Smooth muscle cell (in vitro differentiated cells): ENCODE results near the gene FASTK. TPM values are rescaled to one million over a fixed set of nuclear protein-coding genes. Genes with fewer than 3 reads are reported as not detected.

ENCODE experiments used
- DNase-seq: peaks from one replicate; lab custom pipeline; 2025; ENCODE audit not compliant: unreplicated experiment; lab: John Stamatoyannopoulos, UW
- H2AFZ ChIP-seq: fragments of 200-600 bp; sonication (generic); 2 replicates; pipeline ENCODE4 v1.6.0; 2016; ENCODE audit warnings: antibody characterized with exemption, low read depth, mild to moderate bottlenecking
- H3F3A ChIP-seq: fragments of 200-600 bp; sonication (generic); 2 replicates; pipeline ENCODE4 v1.6.0; 2017; ENCODE audit warnings: antibody characterized with exemption, low read depth
- H3K27ac ChIP-seq: fragments of 200-600 bp; sonication (generic); 2 replicates; pipeline ENCODE4 v1.5.1; 2016; ENCODE audit warnings: low read depth, mild to moderate bottlenecking
- H3K27me3 ChIP-seq: fragments of 200-600 bp; sonication (generic); 2 replicates; pipeline ENCODE4 v1.6.1; 2016; ENCODE audit warnings: low read depth, mild to moderate bottlenecking
- H3K36me3 ChIP-seq: fragments of 200-600 bp; sonication (generic); 2 replicates; pipeline ENCODE4 v1.5.1; 2016; ENCODE audit warnings: low read depth
- H3K4me1 ChIP-seq: fragments of 200-600 bp; sonication (generic); 2 replicates; pipeline ENCODE4 v1.5.1; 2016; ENCODE audit warnings: low read depth
- H3K4me2 ChIP-seq: fragments of 200-600 bp; sonication (generic); 2 replicates; pipeline ENCODE4 v1.6.0; 2016; ENCODE audit warnings: mild to moderate bottlenecking
- H3K4me3 ChIP-seq: fragments of 200-600 bp; sonication (generic); 2 replicates; pipeline ENCODE4 v1.5.1; 2016; ENCODE audit warnings: mild to moderate bottlenecking
- H3K79me2 ChIP-seq: fragments of 200-600 bp; sonication (generic); 2 replicates; pipeline ENCODE4 v1.6.0; 2016; ENCODE audit warnings: low read depth, mild to moderate bottlenecking
- H3K9ac ChIP-seq: fragments of 200-600 bp; sonication (generic); 2 replicates; pipeline ENCODE4 v1.6.0; 2016; ENCODE audit warnings: low read depth
- H3K9me3 ChIP-seq: fragments of 200-600 bp; sonication (generic); replicated peaks from 2 replicates; pipeline ENCODE4 v1.5.1; 2016; ENCODE audit warnings: low read depth
- H4K20me1 ChIP-seq: fragments of 200-600 bp; sonication (generic); 2 replicates; pipeline ENCODE4 v1.6.0; 2016; ENCODE audit warnings: low read depth
- WGBS: methylation state at CpG from one replicate; pipeline ENCODE4 v1.1.7; 2016; ENCODE audit warnings: low lambda C conversion rate; 5-methylcytosine and 5-hydroxymethylcytosine counted together
- polyA plus RNA-seq: library from polyadenylated mRNA; unstranded; fragments of >200 nt; fragmentation: Nextera tagmentation; extraction: Ambion mirVana; gene quantifications from 2 replicates; pipeline ENCODE4 v1.2.1, GENCODE V29; 2016
- total RNA-seq: library from RNA; depleted of rRNA; stranded (reverse); fragments of >200 nt; gene quantifications from 2 replicates; pipeline ENCODE4 v1.2.3, GENCODE V29; 2014
- TF ChIP-seq, protein P1 (sequence below): fragments of 200-600 bp; sonication (generic); IDR thresholded peaks from 2 replicates; pipeline ENCODE4 v1.5.1; 2017; ENCODE audit warnings: borderline replicate concordance, mild to moderate bottlenecking, antibody characterized with exemption; ENCODE audit not compliant: insufficient read depth, poor library complexity, severe bottlenecking

The FASTK gene
- total and polyA plus RNA-seq, 2 experiments from 2014 or later: 100 to 177 TPM

DNA sequence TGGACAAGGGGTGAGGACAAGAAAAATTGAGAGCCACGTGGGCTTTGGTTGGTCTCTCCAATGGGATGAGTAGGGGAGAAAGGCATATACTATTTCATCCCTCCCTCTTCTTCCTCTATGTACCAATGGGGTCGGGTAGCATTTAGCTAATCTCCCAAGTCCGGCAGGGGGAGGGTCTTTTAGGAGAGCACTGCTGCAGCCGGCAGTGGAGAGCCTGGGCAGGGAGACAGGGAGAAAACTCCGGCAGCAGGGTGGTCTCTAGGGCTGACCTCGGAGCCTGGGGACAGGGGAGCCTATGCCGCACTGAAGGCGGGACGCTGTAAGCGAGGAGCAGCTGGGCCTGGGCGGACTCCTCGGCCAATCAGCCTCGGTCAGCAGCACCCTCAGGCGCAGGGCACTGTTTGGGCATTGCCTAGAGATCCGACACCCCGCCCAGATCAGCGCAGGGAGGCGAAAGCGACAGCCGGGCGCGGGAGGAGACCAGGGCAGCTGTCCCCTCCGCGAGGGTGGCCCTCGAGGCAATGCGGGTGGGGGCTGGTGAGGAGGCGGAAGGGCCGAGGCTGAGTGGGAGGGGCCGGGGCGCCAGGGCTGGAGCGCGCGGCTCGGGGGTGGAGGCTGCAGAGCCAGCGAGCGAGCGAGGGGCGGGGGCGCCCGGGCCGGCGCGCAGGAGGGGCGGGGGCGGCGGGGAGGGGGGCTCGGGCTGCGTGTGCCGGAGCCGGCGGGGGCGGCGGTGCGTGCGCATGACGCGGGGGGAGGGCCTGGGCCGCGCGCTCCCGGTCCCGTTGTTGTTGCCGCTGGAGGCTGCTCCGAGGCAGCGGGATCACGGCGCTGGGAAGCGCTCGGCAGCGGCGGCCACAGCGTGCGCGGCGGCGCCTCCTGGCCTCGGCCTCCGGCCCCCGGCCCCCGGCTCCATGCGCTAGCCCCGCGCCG lies 5.3 kb upstream of the FASTK start, which contains the start of gene AGAP3:
Gene AGAP3 (plus strand): TSS at position 785 of the 930 bp plus-strand sequence. CDS start 267 bp downstream, outside the sequence.
- Histone ChIP-seq H3K4me3 (peak within 1 kb of the TSS; percentile 61), H3K79me2 (peaks cover 52% of the 10 kb centered on the region), H3K4me2 (peak within 1 kb of the TSS; percentile 95), H3K9me3 (no peaks in the 10 kb centered on the region), H3K27ac (peak within 1 kb of the TSS; percentile 93), H2AFZ (peak within 1 kb of the TSS; percentile 84), H4K20me1 (peaks cover 41% of the 10 kb centered on the region), H3K9ac (peak within 1 kb of the TSS; percentile 84), H3F3A (peaks cover 30% of the 10 kb centered on the region), H3K4me1 (peaks cover 45% of the 10 kb centered on the region), H3K36me3 (no peaks in the 10 kb centered on the region), H3K27me3 (no peaks in the 10 kb centered on the region)
- WGBS: 2% methylated on average over 23 of the region's 84 CpGs
- peak; percentile 67 for DNase-seq
- TF ChIP-seq, protein P1, sequence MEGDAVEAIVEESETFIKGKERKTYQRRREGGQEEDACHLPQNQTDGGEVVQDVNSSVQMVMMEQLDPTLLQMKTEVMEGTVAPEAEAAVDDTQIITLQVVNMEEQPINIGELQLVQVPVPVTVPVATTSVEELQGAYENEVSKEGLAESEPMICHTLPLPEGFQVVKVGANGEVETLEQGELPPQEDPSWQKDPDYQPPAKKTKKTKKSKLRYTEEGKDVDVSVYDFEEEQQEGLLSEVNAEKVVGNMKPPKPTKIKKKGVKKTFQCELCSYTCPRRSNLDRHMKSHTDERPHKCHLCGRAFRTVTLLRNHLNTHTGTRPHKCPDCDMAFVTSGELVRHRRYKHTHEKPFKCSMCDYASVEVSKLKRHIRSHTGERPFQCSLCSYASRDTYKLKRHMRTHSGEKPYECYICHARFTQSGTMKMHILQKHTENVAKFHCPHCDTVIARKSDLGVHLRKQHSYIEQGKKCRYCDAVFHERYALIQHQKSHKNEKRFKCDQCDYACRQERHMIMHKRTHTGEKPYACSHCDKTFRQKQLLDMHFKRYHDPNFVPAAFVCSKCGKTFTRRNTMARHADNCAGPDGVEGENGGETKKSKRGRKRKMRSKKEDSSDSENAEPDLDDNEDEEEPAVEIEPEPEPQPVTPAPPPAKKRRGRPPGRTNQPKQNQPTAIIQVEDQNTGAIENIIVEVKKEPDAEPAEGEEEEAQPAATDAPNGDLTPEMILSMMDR: no peak

DNA sequence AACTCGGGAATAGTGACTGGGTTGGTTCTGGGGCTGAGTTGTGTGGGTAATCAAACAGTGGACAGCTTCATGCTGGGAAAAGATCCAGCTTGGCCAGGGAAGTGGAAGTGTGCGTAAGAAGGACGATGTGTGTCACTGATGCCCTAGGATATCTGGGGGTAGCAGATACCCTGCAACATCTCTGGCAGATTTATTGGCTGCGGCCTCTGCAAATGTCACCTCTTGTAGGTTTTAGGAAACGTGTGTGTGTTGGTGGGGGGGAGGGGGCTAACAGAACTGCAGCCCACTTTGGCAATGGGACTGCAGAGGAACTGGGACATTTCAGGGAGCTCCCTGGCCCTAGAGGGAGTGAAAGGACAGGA lies 4.7 kb upstream of the FASTK start:
- peaks cover 47% of the 10 kb centered on the region for H3K79me2 ChIP-seq
- peaks cover 34% of the 10 kb centered on the region for H4K20me1 ChIP-seq
- no peak for DNase-seq
- no peaks in the 10 kb centered on the region for H3K36me3 ChIP-seq
- TF ChIP-seq, protein P1: no peak
- no peak overlapping the region for H3K4me3 ChIP-seq
- peak overlapping the region; percentile 16 for H3K27ac ChIP-seq
- H3K9ac ChIP-seq: no peak overlapping the region
- H3F3A ChIP-seq: peaks cover 30% of the 10 kb centered on the region
- no peaks in the 10 kb centered on the region for H3K9me3 ChIP-seq
- peak overlapping the region; percentile 95 for H3K4me2 ChIP-seq
- no peak overlapping the region for H2AFZ ChIP-seq
- no peaks in the 10 kb centered on the region for H3K27me3 ChIP-seq
- H3K4me1 ChIP-seq: peaks cover 46% of the 10 kb centered on the region
- 57% methylated on average over 5 of the region's 5 CpGs for WGBS

DNA sequence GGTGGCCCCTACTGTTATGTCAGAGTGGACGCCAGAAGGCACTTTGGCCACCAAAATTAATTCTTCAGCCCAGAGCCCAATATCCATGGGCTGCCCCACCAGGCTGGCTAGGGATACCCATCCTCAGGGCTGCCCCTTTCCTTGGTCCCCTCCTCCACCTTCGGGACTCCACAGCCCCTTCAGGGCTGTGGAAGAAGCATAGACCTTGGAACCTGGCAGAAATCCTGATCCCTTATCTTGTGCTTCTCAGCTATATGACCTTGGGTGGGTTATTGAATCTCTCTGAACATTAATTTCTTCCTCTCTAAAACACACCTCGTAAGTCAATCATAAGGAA lies 3.2 kb upstream of the FASTK start:
- DNase-seq: no peak
- Histone ChIP-seq H3K4me1 (peaks cover 42% of the 10 kb centered on the region), H3K79me2 (peaks cover 49% of the 10 kb centered on the region), H3F3A (peaks cover 23% of the 10 kb centered on the region), H3K9me3 (no peaks in the 10 kb centered on the region), H3K9ac (no peak overlapping the region), H3K4me3 (peak overlapping the region; percentile 99), H3K27ac (no peak overlapping the region), H3K27me3 (no peaks in the 10 kb centered on the region), H4K20me1 (peaks cover 29% of the 10 kb centered on the region), H3K36me3 (no peaks in the 10 kb centered on the region), H2AFZ (no peak overlapping the region), H3K4me2 (peak overlapping the region; percentile 97)
- 40% methylated on average over 3 of the region's 3 CpGs for WGBS
- TF ChIP-seq, protein P1: no peak
